Effector memory CD8-positive, alpha-beta T cell (primary cell): ENCODE data around the gene QDPR.

Source experiments
- ATAC-seq: fragments of 150-1000 bp; cut with Tn5 transposase; replicated peaks from 2 replicates; pipeline ENCODE4 v1.10.0; 2021; ENCODE audit warnings: mild to moderate bottlenecking, moderate library complexity
- DNase-seq, 3 experiments: peaks; one replicate each; pipeline ENCODE4 v3.0.0; 2021
- H3K27ac Mint-ChIP-seq, 2 donors: one replicate each; pipeline ENCODE4 v1.8.0; 2022; ENCODE audit warnings: mild to moderate bottlenecking in 2 of 2, mixed read lengths in 2 of 2, moderate library complexity in 2 of 2
- H3K27me3 Mint-ChIP-seq, 2 donors: one replicate each; pipeline ENCODE4 v1.8.0; 2022; ENCODE audit warnings: mixed read lengths in 2 of 2
- H3K36me3 Mint-ChIP-seq: one replicate; pipeline ENCODE4 v1.8.0; 2022; ENCODE audit warnings: mild to moderate bottlenecking, moderate library complexity, mixed read lengths; ENCODE audit not compliant: insufficient read depth
- H3K4me1 Mint-ChIP-seq, 2 donors: one replicate each; pipeline ENCODE4 v1.8.0; 2022; ENCODE audit warnings: low read depth in 2 of 2, mixed read lengths in 2 of 2
- H3K4me3 Mint-ChIP-seq, 2 donors: one replicate each; pipeline ENCODE4 v1.8.0; 2022; ENCODE audit warnings: mild to moderate bottlenecking in 2 of 2, mixed read lengths in 2 of 2, moderate library complexity in 2 of 2
- H3K9me3 Mint-ChIP-seq, 2 donors: one replicate each; pipeline ENCODE4 v1.8.0; 2022; ENCODE audit warnings: mixed read lengths in 2 of 2
- total RNA-seq, 9 experiments: gene quantifications; one replicate each; lab custom pipeline; 2026; lab: John Stamatoyannopoulos, UW

QDPR gene
- total RNA-seq: 6.1 to 18.0 (median 10.3) reads per million in 9 experiments

GRCh38 chr4:17511950-17512795 lies at the start of gene QDPR:
TSS of gene QDPR (minus strand) at chr4:17512090. CDS start at chr4:17512054, 36 bp downstream.
- Mint-ChIP-seq H3K27ac (peak within 1 kb of the TSS; percentile 70 to 89), H3K4me1 (peaks cover 21 to 27% of the 10 kb centered on the region in 2 donors), H3K9me3 (no peaks in the 10 kb centered on the region), H3K4me3 (peak within 1 kb of the TSS; percentile 80 to 89), H3K36me3 (peaks cover 17% of the 10 kb centered on the region), H3K27me3 (peaks cover 7 to 16% of the 10 kb centered on the region in 2 donors)
- DNase-seq: peak; percentile 54 to 68 (median 59)
- ATAC-seq: peak; percentile 91

DNA sequence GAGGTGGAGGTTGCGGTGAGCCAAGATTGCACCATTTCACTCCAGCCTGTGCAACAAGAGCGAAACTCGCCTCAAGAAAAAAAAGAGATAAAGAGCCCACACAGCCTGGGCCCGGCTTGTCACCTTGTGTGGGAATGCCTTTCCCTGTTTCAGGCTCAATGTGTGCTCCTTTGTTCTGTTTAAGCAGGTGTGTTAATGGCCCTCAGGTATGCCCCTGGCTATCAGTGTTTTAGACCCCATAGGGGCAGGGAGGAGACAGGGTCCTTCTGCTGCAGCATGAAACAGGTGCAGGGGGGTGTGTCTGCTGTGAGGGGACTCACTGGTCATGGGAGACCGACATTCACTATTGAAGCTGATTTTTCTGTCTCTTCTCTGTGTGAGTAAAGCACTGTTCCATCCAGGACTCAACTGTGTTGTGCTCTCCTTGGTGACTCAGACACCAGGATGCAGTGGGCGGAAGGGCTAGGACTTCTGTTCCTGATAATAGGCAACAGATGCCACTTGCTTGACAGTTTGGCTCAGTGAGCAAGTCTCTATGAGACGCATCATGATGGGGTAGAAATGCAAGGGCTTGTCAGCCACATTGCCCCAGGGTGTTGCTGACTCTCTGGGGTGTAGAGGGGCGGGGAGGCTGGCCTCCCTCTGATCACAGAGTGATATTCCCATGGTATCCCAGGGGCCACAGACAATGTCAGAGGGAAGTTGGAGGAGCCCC lies 49.5 kb upstream of the QDPR start:
- Mint-ChIP-seq H3K27me3 (peaks cover 4 to 12% of the 10 kb centered on the region in 2 donors), H3K36me3 (no peaks in the 10 kb centered on the region), H3K9me3 (no peaks in the 10 kb centered on the region), H3K27ac (no peak overlapping the region), H3K4me3 (no peak overlapping the region), H3K4me1 (no peaks in the 10 kb centered on the region)
- ATAC-seq: no peak
- DNase-seq: no peak

GRCh38 chr4:17560065-17560673 lies 48.3 kb upstream of the QDPR start:
- Mint-ChIP-seq H3K27ac (no peak overlapping the region), H3K4me3 (no peak overlapping the region), H3K27me3 (peaks cover 14 to 19% of the 10 kb centered on the region in 2 donors), H3K9me3 (no peaks in the 10 kb centered on the region), H3K4me1 (no peaks in the 10 kb centered on the region), H3K36me3 (no peaks in the 10 kb centered on the region)
- DNase-seq (no peak), ATAC-seq (no peak)

GRCh38 chr4:17559709-17560048 lies 47.8 kb upstream of the QDPR start:
- Mint-ChIP-seq H3K27ac (no peak overlapping the region), H3K4me3 (no peak overlapping the region), H3K36me3 (no peaks in the 10 kb centered on the region), H3K9me3 (no peaks in the 10 kb centered on the region), H3K4me1 (peaks cover 0 to 3% of the 10 kb centered on the region in 2 donors), H3K27me3 (peaks cover 19 to 20% of the 10 kb centered on the region in 2 donors)
- DNase-seq (no peak), ATAC-seq (no peak)

DNA sequence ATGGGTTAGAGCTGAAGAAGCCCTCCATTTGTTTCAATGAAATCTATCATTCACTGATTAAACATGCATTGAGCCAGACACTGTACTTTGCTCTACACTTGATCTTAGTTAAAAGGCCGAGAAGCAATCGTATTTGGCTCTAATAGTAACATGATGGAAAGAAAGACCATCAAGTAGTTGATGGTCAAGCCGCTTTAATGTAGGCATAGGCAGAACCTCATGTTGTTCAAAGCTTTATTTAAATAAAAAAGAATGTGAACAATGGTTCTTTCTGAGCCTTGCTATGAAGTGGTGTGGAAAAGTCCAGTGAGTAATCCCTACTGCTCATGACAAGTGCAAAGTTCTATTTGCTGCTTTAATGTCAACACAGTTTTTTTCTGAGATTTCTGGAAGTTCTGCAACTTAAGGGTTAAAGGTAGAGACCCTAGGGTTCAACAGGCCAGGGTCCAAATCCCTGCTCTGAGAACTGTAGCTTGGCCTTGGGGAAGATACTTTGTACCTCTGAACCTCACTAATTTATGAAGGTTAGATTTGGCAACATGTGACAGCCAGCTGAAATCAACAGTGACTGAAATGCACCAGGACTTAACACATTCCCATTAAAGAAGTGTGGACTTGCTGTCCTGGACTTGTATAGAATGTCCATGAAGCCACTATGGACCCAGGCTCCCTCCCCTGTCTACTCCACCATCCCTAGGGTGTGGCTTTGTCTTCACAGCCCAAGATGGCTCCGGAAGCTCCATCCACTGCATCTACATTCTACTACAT lies 47.2 kb upstream of the QDPR start:
- H3K9me3 Mint-ChIP-seq: no peaks in the 10 kb centered on the region
- peaks cover 0 to 4% of the 10 kb centered on the region in 2 donors for H3K4me1 Mint-ChIP-seq
- peaks cover 21 to 25% of the 10 kb centered on the region in 2 donors for H3K27me3 Mint-ChIP-seq
- H3K36me3 Mint-ChIP-seq: no peaks in the 10 kb centered on the region
- ATAC-seq (no peak), DNase-seq (no peak)
- H3K4me3 Mint-ChIP-seq: no peak overlapping the region
- no peak overlapping the region for H3K27ac Mint-ChIP-seq

DNA sequence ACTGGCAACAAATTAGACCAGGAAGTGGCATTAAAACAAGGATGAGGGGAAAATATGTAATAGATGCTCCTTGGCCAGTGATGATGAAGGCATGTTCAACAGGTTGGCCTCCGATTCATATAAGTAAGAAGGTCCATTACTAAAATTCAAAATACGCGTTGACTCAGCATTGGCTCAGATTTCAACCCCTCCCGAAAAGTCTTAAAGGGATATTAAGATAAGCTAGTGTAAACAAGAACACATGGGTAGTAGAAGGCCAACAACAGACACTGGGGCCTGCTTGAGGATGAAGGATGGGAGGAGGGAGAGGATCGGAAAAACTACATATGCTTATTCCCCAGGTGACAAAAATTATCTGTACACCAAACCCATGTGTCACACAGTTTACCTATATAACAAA lies 46.0 kb upstream of the QDPR start:
- peaks cover 21 to 25% of the 10 kb centered on the region in 2 donors for H3K27me3 Mint-ChIP-seq
- no peak for DNase-seq
- H3K4me1 Mint-ChIP-seq: peaks cover 0 to 4% of the 10 kb centered on the region in 2 donors
- no peaks in the 10 kb centered on the region for H3K9me3 Mint-ChIP-seq
- H3K4me3 Mint-ChIP-seq: no peak overlapping the region
- H3K27ac Mint-ChIP-seq: no peak overlapping the region
- no peaks in the 10 kb centered on the region for H3K36me3 Mint-ChIP-seq
- no peak for ATAC-seq

- no peak for ATAC-seq
- Mint-ChIP-seq H3K36me3 (no peaks in the 10 kb centered on the region), H3K27me3 (peaks cover 21 to 25% of the 10 kb centered on the region in 2 donors), H3K27ac (no peak overlapping the region), H3K9me3 (no peaks in the 10 kb centered on the region), H3K4me1 (peaks cover 0 to 4% of the 10 kb centered on the region in 2 donors), H3K4me3 (no peak overlapping the region)
- DNase-seq: no peak
These were observed 44.6 kb upstream of the QDPR start for GRCh38 chr4:17556498-17556897.

DNA sequence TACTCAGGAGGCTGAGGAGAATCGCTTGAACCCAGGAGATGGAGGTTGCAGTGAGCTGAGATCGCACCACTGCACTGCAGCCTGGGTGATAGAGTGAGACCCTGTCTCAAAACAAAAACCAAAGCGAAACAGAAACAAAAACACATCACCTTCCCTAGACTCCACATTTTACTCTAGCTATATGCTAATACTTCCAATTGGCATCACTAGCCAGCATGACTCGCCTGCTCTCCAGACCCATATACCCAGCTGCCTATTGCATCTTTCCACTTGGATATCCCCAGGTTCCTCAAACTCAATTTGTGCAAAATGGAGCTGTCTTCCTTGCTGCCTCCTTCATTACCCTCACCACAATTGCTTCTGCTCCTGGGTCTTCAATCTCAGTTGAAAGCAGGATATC lies 42.7 kb upstream of the QDPR start:
- no peaks in the 10 kb centered on the region for H3K36me3 Mint-ChIP-seq
- ATAC-seq: no peak
- H3K27ac Mint-ChIP-seq: no peak overlapping the region
- H3K27me3 Mint-ChIP-seq: peaks cover 21 to 25% of the 10 kb centered on the region in 2 donors
- H3K9me3 Mint-ChIP-seq: no peaks in the 10 kb centered on the region
- DNase-seq: no peak
- peaks cover 0 to 4% of the 10 kb centered on the region in 2 donors for H3K4me1 Mint-ChIP-seq
- no peak overlapping the region for H3K4me3 Mint-ChIP-seq

- Mint-ChIP-seq H3K27me3 (peaks cover 21 to 25% of the 10 kb centered on the region in 2 donors), H3K36me3 (no peaks in the 10 kb centered on the region), H3K4me1 (peaks cover 3 to 10% of the 10 kb centered on the region in 2 donors), H3K4me3 (no peak overlapping the region), H3K27ac (no peak overlapping the region), H3K9me3 (no peaks in the 10 kb centered on the region)
- no peak for DNase-seq
- no peak for ATAC-seq
These were observed 40.5 kb upstream of the QDPR start for GRCh38 chr4:17552427-17552826.

DNA sequence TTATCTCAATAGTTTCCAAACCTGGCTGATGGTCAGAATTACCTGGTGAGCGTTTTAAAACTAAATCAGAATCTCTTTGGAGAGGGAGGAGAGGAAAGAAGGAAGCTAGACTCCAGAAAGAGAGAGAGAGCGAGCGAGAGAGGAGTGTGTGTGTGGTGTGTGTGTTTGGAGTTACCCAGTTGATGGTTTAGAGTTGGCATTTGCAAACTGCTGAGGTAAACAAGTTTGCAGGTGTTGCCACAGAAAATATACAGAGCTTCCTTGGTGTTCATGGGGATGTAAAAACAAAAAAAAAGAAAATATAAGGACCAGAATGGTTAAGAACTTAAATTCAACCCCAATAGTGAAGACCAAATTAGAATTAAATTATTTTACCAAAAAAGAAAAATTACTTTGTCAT lies 38.7 kb upstream of the QDPR start:
- no peaks in the 10 kb centered on the region for H3K9me3 Mint-ChIP-seq
- no peaks in the 10 kb centered on the region for H3K36me3 Mint-ChIP-seq
- peaks cover 3 to 10% of the 10 kb centered on the region in 2 donors for H3K4me1 Mint-ChIP-seq
- ATAC-seq (no peak), DNase-seq (no peak)
- no peak overlapping the region for H3K27ac Mint-ChIP-seq
- H3K4me3 Mint-ChIP-seq: no peak overlapping the region
- peaks cover 9 to 22% of the 10 kb centered on the region in 2 donors for H3K27me3 Mint-ChIP-seq

DNA sequence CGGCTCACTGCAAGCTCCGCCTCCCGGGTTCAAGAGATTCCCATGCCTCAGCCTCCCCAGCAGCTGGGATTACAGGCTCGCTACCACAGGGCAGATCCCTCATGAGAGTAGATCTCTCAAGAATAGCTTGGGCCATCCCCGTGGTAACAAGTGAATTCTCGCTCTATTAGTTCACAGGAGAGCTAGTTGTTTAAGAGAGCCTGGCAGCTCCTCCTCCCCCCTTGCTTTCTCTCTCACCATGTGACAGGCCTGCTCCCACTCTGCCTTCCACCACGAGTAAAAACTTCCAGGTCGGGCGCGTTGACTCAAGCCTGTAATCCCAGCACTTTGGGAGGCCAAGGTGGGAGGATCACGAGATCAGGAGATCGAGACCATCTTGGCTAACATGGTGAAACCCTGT lies 34.8 kb upstream of the QDPR start:
- peaks cover 3 to 6% of the 10 kb centered on the region in 2 donors for H3K4me1 Mint-ChIP-seq
- H3K4me3 Mint-ChIP-seq: no peak overlapping the region
- no peak for DNase-seq
- no peaks in the 10 kb centered on the region for H3K36me3 Mint-ChIP-seq
- H3K27ac Mint-ChIP-seq: no peak overlapping the region
- ATAC-seq: no peak
- H3K27me3 Mint-ChIP-seq: peaks cover 24% of the 10 kb centered on the region in 2 donors
- H3K9me3 Mint-ChIP-seq: no peaks in the 10 kb centered on the region

GRCh38 chr4:17546222-17546621 lies 34.3 kb upstream of the QDPR start:
- Mint-ChIP-seq H3K4me1 (peaks cover 3 to 6% of the 10 kb centered on the region in 2 donors), H3K27me3 (peaks cover 24 to 27% of the 10 kb centered on the region in 2 donors), H3K27ac (no peak overlapping the region), H3K4me3 (no peak overlapping the region), H3K36me3 (no peaks in the 10 kb centered on the region), H3K9me3 (no peaks in the 10 kb centered on the region)
- ATAC-seq: no peak
- no peak for DNase-seq
